CD4-positive, alpha-beta T cell treated with Interleukin-15 for 4 hours (primary cell): ENCODE data around the gene OXNAD1.

Experiments used
- DNase-seq: peaks from one replicate; pipeline ENCODE4 v3.0.0-alpha.2; 2020; ENCODE audit warnings: low spot score

The OXNAD1 gene

DNA sequence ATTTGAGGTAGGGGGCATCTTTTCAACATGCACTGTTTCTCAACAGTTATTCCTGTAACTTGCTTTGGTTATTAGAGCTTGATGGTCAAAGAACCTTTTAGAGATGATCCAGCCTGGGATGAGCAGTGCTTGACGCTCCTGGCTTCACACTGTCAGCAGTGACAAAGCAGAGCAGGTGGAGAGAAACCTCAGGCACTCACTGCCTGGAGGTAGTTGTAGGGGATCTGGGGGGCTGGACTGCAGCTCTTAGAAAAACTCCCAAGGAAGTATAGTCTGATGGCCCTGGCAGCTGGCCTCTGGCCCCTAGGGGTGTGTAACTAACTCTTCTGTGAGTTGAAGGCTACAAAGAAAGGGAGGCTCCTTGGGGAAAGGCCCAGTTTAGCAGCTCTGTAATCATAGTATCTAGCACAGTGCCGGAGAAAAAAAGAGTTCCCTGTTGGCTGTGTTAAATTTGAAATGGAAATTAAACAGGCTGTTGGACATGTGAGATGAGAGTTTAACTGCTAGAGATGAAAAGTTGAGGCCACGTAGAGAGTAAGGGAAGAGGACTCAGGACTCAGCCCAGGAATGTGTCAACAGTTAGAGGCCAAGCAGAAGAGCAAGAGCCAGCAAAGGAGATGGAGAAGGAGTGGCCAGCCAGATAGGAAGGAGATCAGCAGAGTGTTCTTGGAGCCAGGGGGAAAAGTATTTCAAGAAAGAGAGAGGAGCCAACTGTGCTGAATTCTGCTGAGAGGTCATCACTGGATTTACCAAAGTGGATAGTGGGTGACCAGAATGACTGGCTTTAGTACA, 14.2 kb downstream of the OXNAD1 start:
- no peak for DNase-seq

- DNase-seq, result no peak
Measured at GRCh38 chr3:16280671-16281070, 15.7 kb downstream of the OXNAD1 start.

GRCh38 chr3:16284633-16285032, 19.6 kb downstream of the OXNAD1 start:
- no peak for DNase-seq

GRCh38 chr3:16286161-16286560, 21.1 kb downstream of the OXNAD1 start:
- peak; percentile 85 for DNase-seq

DNA sequence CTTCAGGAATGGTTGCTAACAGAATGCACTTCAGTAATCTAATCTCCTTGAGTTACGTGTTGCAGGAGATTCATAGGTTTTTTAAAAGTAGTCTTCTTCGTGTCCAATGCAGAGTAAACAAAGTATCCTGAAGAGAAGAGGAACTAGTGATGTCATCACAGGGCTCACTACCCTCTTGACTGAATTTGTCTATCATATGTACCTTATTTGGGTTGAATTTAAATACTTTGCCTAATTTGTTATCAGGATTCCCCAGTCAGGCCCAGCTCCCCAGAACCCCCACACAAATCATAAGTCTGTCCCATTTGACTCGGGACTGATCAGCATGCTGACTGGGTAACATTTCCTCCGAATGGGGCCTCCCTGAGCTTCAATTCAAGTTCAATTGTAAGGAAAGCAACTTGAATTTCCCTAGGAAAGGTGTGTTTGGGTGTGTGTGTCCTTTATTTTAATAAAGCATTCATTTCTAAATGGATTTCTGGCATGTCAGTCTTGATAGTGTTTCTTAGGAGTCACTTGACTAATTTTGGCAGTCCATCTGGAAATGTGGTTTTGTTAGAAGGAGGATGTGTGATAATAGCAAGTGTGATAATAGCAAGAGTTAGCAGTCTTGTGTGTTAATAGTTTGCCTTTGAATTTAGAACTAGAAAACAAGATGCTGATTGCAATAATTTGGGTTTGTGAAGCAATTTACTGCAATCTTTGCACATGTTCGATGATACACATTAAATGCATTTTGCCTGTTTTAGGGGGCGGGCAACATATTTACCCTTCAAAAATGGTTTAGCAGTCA, 21.9 kb downstream of the OXNAD1 start:
- DNase-seq, result no peak

DNA sequence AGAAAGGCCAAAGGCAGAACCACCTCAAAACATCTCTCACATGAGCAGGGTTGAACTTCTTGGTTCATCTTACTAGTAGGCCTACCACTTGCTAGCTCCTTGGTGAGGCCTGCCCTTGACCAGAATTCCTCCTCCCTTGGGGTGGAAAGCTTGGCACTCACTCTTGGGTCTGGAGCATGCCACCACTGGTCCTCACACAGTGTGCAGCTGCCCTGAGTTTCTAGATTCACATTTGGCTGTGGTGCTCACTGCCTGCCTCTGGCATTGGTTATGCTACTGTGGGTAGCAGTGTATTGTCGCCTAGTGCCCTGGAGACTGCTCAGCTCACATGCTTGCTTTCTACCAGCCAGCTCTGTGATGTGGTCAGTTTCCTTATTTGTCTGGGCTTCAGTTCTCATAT, 23.7 kb downstream of the OXNAD1 start:
- DNase-seq, result no peak

GRCh38 chr3:16289144-16289889, 24.3 kb downstream of the OXNAD1 start:
- DNase-seq, result no peak

DNA sequence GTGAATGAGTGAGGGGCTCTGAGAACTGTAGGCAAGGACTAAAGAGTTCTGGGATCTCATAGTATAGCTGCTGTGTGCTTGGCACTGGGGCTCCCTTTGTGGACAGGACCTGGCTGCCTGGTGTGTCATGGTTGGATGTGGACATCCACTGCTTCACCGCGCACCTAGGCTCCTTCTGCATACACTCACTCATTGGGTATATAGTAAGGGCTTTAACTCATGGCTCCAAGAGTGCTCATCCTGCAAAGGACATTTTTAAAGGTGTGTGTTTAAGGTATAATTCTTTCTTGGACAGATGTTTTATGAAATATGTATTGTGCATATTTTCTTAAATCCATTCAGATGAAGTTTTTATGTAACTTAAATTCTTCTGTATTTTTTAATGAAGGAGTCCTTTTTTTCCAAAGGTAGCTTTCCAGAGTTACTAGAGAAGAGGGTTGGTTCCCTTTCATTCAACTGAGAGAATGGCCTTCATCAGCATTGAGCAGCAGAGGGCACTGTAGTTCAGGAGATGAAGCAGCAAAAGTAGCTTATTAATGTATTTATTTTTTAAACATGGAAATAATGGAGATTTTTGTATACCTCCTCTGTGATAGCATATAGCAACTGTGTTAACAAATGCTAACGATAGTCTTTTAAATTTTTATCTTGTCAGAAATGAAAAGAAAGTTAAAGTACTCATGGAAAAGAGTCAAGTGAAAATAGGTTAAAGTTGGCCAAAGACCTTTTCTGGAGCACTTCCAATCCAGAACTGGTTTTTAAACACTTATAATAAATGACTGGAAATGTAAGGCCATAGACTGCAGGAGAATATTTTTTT, 25.2 kb downstream of the OXNAD1 start:
- DNase-seq, result peak; percentile 73

DNA sequence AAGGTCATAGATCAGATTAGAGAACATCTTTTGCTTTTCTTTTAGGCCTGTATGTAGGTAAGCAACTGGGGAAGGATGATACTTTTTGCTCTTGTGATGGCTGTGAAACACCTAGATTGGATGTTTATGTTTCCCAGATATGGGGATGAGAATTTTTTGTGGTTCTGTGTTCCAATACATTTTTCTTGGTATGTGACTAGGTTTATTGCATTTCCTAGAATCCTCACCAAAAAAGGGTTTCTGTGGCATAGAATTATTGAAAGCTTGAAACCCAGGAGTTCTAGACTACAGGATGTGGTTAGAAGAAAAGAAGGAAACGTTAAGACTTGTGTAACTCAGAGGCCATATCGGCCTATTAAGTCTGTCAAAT, 25.8 kb downstream of the OXNAD1 start:
- peak; percentile 82 for DNase-seq

DNA sequence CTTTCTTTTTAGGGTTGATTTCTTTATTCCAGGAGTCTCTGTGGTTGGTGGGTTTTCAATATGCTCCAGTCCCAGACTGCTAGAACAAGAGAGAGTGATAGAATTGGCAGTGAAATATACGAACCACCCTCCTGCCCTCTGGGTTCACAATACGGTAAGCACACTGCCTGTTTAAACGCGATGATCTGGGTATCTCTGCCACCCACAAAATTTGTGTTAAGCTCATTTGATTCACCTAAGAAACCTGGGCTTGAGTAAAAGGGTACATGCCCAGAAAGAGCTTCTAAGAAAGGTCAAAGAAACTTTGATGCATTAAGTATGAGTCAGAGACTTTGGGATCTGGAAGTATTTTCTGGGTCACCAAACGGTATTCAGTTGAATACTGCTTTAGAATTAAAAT, 29.8 kb downstream of the OXNAD1 start:
- DNase-seq, result peak; percentile 68

GRCh38 chr3:16295298-16295890, 30.4 kb downstream of the OXNAD1 start:
- DNase-seq, result no peak

DNA sequence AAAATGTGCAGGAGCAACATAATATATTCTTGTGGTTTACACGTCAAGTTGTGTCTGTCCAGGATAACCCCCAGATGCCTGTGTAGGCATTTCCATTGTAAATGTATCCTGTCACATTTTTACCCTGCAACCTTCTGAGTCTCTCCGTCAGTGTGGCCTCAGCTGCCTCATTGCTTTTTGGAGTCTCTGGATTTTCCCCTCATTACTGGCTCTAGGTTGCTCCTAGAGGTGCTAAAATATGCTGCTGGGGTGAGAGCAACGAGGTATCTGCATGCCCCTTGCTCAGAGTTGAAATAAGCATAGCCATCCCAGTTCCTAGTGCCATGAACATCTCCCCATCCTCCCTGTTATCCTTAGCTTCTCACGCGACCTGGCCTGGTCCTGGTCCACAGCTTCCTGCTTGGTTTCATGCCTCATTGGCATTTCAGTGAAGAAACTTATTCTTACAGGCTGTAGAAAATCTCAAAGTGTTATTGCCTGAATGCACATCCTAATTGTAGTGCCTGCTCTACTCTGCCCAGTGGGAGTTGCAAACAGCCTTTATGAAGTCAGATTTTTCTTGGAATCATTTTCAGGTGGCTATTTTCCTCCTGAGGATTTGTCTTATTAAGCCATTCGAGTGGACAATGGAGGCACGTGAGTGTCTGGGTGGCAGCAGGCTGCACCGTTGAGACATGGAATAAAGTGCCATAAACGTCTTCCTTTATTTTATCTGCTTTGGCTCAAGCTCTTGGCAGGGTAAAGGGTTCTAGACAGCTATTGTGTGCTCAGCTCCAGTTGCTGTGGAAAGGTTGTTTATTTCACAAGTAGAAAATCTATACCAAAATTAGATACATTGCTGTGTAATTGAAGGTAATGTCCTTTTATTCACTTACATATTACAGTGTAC, 33.2 kb downstream of the OXNAD1 start:
- no peak for DNase-seq

DNA sequence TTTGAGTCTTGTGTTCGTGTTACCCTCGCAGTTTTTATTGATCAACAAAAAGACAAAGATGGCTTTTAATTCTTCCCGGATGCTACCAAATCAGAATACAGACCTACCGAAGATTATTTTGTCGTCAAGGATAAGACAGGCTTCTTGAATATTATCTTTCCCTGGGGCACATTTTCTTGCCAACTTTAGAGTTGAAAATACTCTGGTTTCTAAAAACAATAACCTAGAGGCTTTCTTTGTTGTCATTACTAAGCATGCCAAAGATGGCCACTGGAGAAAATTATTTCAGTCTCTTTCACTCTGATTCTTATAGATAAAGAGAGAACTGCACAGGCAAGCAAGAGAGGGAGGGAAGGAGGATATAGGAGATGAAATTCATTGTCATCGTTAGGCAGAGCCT, 33.9 kb downstream of the OXNAD1 start:
- DNase-seq, result no peak

- no peak for DNase-seq
Measured at GRCh38 chr3:16299746-16300145, 34.7 kb downstream of the OXNAD1 start.

DNA sequence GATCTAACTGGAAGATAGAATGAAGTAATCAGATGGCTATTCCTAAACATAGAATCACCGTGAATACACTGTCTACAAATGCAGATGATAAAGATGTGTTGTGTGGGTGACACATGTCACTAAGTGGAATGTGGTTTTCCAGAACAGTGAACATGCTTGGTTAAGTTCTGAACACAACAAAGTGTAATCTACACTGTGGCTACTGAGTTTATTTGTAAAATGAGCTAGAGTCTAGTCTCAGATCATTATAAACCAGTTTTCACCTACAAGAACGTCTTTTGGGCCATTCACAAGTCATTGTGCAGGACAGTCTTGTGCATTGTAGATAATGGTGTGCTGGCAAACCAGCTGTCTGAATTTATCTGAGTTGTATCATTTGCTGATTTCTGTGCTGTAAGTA, 35.3 kb downstream of the OXNAD1 start:
- DNase-seq, result peak; percentile 63

DNA sequence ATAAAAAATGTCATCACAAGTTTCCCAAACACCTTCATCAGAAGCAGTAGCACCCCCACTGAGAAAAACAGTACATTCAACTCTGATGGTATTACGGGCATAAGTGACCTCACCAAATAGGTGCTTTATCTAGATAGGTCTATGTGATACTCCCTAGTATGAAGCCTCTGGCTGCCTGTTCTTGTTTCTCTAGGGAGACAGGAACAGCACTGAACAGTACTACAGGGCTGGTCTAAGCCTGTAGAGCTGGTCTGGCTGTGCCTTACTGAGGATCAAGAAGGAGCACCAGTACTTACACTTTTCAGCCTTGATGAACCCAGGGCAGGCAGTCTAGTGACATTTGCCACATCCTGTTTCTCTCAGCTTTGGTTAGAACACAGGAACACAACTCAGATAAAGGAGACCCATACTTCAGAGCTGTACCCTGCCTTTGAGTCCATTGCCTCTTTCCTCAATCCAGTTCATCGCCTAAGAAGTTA, 35.9 kb downstream of the OXNAD1 start:
- DNase-seq, result peak; percentile 71

GRCh38 chr3:16301507-16301906, 36.5 kb downstream of the OXNAD1 start:
- DNase-seq, result no peak

DNA sequence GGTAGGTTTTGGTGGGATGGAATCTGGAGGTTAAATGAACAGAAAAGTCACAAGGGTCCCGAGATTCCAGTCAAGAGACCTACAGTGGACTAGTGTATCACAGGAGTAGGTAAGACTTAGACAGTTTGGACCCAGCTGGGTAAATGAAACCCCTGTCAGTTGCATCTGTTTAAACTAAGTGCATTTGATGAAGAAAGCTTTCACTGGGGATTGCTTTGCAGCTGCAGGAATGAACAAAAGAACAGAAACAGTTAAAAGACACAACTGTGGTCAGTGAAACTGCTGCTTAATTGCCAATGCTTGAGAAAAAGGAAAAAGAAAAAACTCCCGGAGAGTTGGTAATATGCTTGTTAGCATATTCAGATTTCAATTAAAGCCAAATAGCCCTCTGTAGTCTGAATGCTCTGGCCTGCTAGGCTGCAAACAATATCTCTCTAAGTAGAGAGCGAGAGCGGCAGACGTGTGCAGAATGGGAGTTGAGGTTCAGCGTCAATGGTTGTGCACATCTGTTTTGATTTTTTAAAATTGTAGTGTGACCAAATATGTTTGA, 37.1 kb downstream of the OXNAD1 start:
- no peak for DNase-seq

- no peak for DNase-seq
Measured at GRCh38 chr3:16303037-16303575, 38.1 kb downstream of the OXNAD1 start.
